Measurements from ENCODE around the gene BLZF1.

- TF ChIP-seq CTCF (IDR thresholded peaks at IDR 0.05) (no peak), E2F6 (IDR thresholded peaks at IDR 0.05; ENCODE audit: borderline replicate concordance, low read depth) (no peak), ZFP36 (IDR thresholded peaks at IDR 0.05; ENCODE audit: borderline replicate concordance, partially characterized antibody) (no peak), MAX (IDR thresholded peaks at IDR 0.05) (no peak), RAD21 (conservative IDR thresholded peaks at IDR 0.05 in 1 of 2, IDR thresholded peaks at IDR 0.05 in 1 of 2) (no peak)
Measured at GRCh38 chr1:169363046-169363730, 4.8 kb upstream of the BLZF1 start.
